Stimulated activated CD4-positive, alpha-beta T cell treated with anti-CD3 and anti-CD28 coated beads, TNF-alpha, amount 100 ng/mL, for 4 hours (primary cell): Measurements from ENCODE around the gene KIF5C.

Experiments
- DNase-seq, 3 experiments: peaks; one replicate each; pipeline ENCODE4 v3.0.0-alpha.2; 2020; ENCODE audit warnings: low read depth in 3 of 3

The KIF5C gene

DNA sequence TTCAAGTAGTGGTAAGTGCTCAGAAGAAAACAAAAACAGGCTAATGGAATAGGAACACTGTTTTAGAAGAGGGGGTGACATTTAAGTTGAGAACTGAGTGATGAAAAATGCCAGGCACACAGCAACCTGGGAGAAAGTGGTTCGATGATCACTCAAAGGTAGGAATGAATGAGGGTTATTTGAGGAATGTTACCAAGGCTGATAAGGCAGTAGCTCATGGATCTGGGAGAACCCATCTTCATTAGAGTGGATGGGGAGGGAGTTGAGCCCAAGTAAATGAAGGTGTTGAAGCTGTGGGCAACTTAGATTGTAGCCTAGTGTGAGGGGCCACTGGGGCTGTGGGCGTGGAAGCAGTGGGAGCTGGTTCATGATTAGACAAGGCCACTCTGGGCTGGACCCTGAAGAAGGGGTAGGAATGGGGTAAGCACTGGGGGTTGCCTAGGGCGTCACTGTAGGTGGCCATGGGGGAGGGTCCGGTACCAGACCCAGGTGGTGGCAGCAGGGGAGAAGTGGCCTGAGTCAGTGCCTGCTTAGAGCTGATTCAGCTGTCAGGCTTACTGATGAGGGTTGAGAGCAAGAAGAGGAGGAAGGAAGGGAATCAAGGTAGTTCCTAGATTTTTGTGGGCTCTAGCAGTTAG lies 141.0 kb downstream of the KIF5C start:
- DNase-seq: no peak

- peak; percentile 29 to 53 (median 46) for DNase-seq
These were observed 142.3 kb downstream of the KIF5C start for GRCh38 chr2:149017116-149017985.

GRCh38 chr2:149018981-149019380 lies 144.0 kb downstream of the KIF5C start:
- DNase-seq: no peak

GRCh38 chr2:149019768-149020167 lies 144.7 kb downstream of the KIF5C start:
- no peak for DNase-seq

- no peak for DNase-seq
These were observed 145.4 kb downstream of the KIF5C start for GRCh38 chr2:149020432-149020851.

GRCh38 chr2:149021271-149021719 lies 146.3 kb downstream of the KIF5C start:
- no peak for DNase-seq

DNA sequence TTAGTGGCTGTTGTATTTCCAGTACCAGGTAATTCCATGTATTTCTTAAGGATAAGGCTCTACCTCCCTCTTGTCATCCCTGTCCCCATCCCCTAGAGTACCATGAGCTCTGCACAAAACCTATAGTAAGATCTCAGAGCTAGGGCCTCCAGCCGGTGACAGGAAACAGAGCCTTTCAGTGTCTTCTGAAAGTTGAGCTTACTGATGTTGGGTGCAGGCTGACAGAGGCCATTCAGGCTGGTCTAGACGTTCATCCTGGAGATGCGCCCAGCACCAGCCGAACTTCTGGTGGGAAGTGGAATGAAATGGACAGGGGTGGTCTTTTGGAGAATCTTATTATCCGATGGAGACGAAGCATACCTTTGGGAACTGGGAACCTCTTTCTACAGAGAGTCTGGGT lies 146.7 kb downstream of the KIF5C start:
- no peak for DNase-seq

DNA sequence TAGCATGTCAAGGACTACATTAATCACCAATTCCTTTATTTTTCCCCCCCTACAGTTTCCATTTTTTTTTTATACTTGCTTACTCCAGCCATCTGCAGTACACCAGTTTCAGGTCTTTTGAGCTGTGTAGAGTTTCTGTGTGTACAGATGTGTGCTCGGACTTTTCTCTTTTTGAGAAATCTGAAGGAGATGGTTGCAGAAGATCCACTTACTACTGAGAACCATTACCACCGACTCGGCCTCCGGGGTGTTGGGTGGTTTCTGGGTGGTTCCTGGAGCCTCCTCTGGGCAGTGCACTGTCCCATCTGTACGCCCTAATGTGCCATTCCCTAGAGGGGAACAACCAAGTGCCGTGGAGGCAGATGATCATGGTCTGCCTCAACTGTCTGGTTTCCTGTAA lies 148.1 kb downstream of the KIF5C start:
- no peak for DNase-seq

- DNase-seq: no peak
These were observed 152.7 kb downstream of the KIF5C start for GRCh38 chr2:149027590-149028250.

GRCh38 chr2:149028377-149028776 lies 153.3 kb downstream of the KIF5C start:
- no peak for DNase-seq

- DNase-seq: no peak
These were observed 153.9 kb downstream of the KIF5C start for GRCh38 chr2:149028891-149029290.

GRCh38 chr2:149029307-149029965 lies 154.4 kb downstream of the KIF5C start:
- DNase-seq: no peak

DNA sequence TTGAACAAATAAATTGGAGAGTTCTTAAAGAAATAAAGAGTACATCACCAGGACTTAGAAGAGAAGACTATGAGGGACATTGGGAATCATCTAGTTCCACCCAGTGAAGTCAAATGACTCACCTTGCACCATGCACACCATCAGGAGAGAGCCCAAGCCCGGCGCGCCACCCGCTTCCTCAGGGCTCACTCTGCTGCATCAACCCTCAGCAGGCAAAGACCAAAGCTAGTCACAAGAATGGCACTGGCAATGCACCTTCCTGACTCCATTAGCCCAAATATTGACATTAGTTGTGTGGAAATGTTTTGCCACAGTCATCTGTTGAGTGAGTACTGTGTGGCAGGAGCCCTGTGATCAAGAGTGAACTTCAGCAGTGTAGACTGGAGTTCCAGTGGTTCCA lies 156.4 kb downstream of the KIF5C start:
- no peak for DNase-seq

DNA sequence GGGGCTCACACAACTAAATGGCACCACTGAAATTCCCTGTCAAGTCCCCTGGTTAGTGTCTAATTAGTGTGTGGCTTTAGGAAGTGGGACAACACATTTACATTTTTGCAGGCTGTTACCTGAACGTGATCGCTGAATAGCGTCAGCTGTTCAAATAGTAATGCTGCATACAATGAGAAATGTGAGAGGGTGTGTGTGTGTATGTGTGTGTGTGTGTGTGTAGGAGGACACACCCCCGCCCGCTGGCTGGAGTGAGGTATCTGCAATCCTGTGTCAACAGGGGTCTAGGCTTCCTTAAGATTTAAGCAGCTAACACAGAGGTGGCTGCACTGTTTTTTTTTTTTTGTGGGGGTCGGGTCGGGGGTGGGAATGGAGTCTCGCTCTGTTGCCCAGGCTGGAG lies 158.7 kb downstream of the KIF5C start:
- no peak for DNase-seq

DNA sequence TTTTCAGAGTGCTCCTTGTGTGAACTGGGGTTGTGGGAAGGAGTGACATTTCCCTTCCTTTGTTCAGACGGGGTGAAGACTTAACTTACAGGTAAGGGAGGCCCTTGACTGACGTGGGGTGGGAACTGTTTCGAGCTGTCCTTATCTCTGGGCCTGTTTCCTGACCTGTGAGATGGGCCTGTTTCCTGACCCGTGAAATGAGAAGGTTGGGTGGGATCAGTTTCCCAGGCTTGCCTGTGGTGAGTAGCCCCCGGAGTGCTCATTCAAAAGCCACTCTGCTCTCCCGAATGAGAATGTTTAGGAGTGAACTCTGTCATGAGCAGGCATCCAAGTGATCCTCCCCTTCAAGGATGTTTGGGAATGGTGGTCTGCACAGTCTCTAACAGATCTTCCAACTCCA lies 159.4 kb downstream of the KIF5C start:
- no peak for DNase-seq

DNA sequence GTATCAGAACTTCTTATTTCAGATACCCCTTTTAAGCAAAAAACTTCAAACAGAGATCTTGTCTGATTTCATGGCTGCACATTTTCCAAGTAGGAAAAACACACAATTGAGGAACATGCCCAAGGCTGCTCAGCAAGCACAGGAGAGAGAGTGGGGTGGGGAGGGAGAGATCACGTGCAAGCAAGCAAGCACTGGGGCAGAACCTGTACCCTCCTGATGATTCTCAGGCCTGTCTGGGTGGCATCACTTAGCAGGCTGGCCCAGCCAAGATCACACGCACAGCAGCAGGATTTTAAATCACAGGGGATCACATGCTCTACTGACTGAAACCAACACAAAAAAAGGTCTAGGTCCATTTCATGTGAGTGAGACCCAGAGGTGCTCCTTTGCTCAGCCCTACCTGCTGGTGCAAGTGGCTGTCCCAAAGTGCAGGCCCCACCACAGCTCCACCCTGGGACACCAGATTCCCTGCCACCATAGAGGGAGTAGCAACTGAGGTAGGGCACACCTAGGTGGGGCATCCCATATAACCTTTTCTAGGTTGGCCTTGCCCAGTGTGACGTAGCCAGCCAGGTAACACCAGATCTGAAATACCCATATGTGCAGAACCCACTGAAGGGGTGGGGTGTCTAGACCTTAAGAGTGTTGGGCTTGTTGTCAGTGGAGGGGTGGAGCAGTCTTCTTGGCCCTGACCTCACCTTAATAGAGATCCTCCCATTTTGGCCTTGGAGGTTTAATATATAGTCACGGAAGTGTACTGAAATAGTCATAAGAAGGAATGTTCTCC lies 161.7 kb downstream of the KIF5C start:
- no peak for DNase-seq

GRCh38 chr2:149037851-149038250 lies 162.8 kb downstream of the KIF5C start:
- DNase-seq: no peak

- no peak for DNase-seq
These were observed 163.6 kb downstream of the KIF5C start, which contains the start of gene LYPD6B for GRCh38 chr2:149038442-149039212. TSS of gene LYPD6B (plus strand) at chr2:149038699. CDS start at chr2:149130949, 92,250 bp downstream.

- DNase-seq: no peak
These were observed 164.2 kb downstream of the KIF5C start for GRCh38 chr2:149039213-149039724.

DNA sequence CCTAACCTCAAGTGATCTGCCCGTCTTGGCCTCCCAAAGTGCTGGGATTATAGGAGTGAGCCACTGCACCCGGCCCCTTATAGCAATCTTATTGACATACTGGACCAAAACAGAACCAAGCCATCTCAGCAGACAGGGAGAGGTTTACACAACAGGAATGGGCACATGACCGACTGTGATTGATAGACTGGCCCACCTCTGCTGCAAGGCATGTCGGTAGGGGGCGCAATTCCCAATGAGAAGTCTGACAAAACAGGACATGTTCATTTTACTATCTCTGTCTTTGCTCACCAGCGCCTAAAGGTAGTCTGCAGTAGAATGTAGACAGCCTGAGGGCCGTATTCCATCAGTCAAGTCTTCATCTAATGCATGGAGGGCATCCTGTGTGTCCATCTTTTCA lies 165.4 kb downstream of the KIF5C start:
- peak in 2 of 3 experiments; percentile 10 to 16 for DNase-seq
